Activated CD4-positive, alpha-beta T cell treated with anti-CD3 and anti-CD28 coated beads, Interleukin-2, amount 10 ng/mL, durations not matched to agents 24 days and 14 days (primary cell): ENCODE data around the gene DYNLT2. TPM values are rescaled to one million over a fixed set of nuclear protein-coding genes. Genes with fewer than 3 reads are reported as not detected.

Experiments
- total RNA-seq: library from RNA; stranded (reverse); gene quantifications from 2 replicates; pipeline ENCODE4 v1.2.3, GENCODE V29; 2022

Gene DYNLT2
- total RNA-seq, 1 donor from 2014 or later, result 2.1 TPM

Other genes starting within 250 kb of the DYNLT2 start
- 29.0 and 33.3 TPM in 2 replicates for gene WDR27, start 49.5 kb downstream of the DYNLT2 start, total RNA-seq
- gene C6orf120, start 49.4 kb downstream of the DYNLT2 start, total RNA-seq, result 23.2 and 23.8 TPM in 2 replicates
- gene PHF10, start 27.1 kb downstream of the DYNLT2 start, total RNA-seq, result 91.2 and 92.2 TPM in 2 replicates
- gene ERMARD, start 50 bp upstream of the DYNLT2 start, total RNA-seq, result 26.2 and 27.9 TPM in 2 replicates